K562 (cell line): Measurements from ENCODE around the gene SNX25. TPM values are rescaled to one million over a fixed set of nuclear protein-coding genes. Genes with fewer than 3 reads are reported as not detected.

Experiments used
- ATAC-seq: fragments of 200-7000 bp; cut with Tn5 transposase; 3 replicates; pipeline ENCODE4 v1.9.1; 2020; ENCODE audit warnings: moderate library complexity
- BruUV-seq: library from RNA; stranded (reverse); fragments of 400-500 nt; replicated peaks from 2 replicates; lab custom pipeline; 2021; lab: Mats Ljungman, UMichigan
- CTCF ChIA-PET: fragments of 300-600 bp; formaldehyde crosslinking; extraction: SDS; loops from one replicate; lab custom pipeline; 2021; ENCODE audit warnings: low intra/inter-chr PET ratio; lab: Yijun Ruan, JAX
- POLR2A ChIA-PET: fragments of 300-600, 350-650 bp; sonication (Branson Sonifier 250); formaldehyde crosslinking; extraction: SDS; loops from one replicate; lab custom pipeline; 2021; ENCODE audit warnings: antibody characterized with exemption, inconsistent platforms; lab: Yijun Ruan, JAX
- DNase-seq, 4 experiments: peaks; one replicate each; pipeline versions ENCODE4 v3.0.0 to v3.0.0-alpha.2; 2011 to 2018; ENCODE audit warnings: low spot score in 3 of 4, mixed read lengths in 3 of 4; ENCODE audit errors: extremely low read depth in 1 of 4
- FAIRE-seq: peaks from 2 replicates; lab custom pipeline; 2011; peaks lifted over from hg19 to GRCh38; lab: Jason Lieb, UNC
- H2AFZ ChIP-seq: 2 replicates; pipeline ENCODE4 v1.6.0; 2011; ENCODE audit warnings: low read depth, low read length, control low read depth, inconsistent platforms
- H3K27ac ChIP-seq: fragments of 200-600 bp; 3 replicates; pipeline ENCODE4 v1.8.0; 2011; ENCODE audit warnings: low read depth, mild to moderate bottlenecking, control low read depth, inconsistent platforms, low read length, moderate library complexity, mixed read lengths; ENCODE audit errors: extremely low read depth
- H3K27me3 ChIP-seq, 2 experiments: fragments of 300-600 bp in 1 of 2; 2 replicates in 1 of 2; 3 replicates in 1 of 2; pipeline versions ENCODE4 v1.6.0 to v1.8.0; 2011; ENCODE audit warnings: inconsistent platforms in 2 of 2, low read length in 2 of 2, mild to moderate bottlenecking in 1 of 2, mixed read lengths in 1 of 2, moderate library complexity in 1 of 2; ENCODE audit not compliant: control insufficient read depth in 2 of 2, insufficient read depth in 2 of 2
- H3K36me3 ChIP-seq: fragments of 300-600 bp; 3 replicates; pipeline ENCODE4 v1.8.0; 2011; ENCODE audit warnings: mild to moderate bottlenecking, low read length, inconsistent platforms; ENCODE audit not compliant: control insufficient read depth, insufficient read depth
- H3K4me1 ChIP-seq, 2 experiments: fragments of 200-600 bp in 1 of 2; replicated peaks in 1 of 2; 2 replicates in 1 of 2; 3 replicates in 1 of 2; pipeline versions ENCODE4 v1.5.1 to v1.8.0; 2011; ENCODE audit warnings: inconsistent platforms in 2 of 2, low read length in 2 of 2, mild to moderate bottlenecking in 1 of 2, mixed read lengths in 1 of 2, moderate library complexity in 1 of 2; ENCODE audit not compliant: control insufficient read depth in 2 of 2, insufficient read depth in 2 of 2
- H3K4me2 ChIP-seq: 2 replicates; pipeline ENCODE4 v1.6.1; 2011; ENCODE audit warnings: low read length, control low read depth, inconsistent platforms, mixed read lengths; ENCODE audit not compliant: insufficient read depth
- H3K4me3 ChIP-seq: fragments of 200-600 bp; sonication (generic), shearing (Covaris generic); 2 replicates; pipeline ENCODE4 v1.5.1; 2016; ENCODE audit warnings: control low read depth, inconsistent platforms
- H3K79me2 ChIP-seq: fragments of 200-600 bp; 3 replicates; pipeline ENCODE4 v1.8.0; 2011; ENCODE audit warnings: low read length, inconsistent platforms; ENCODE audit not compliant: control insufficient read depth, insufficient read depth
- H3K9ac ChIP-seq, 2 experiments: 2 replicates each; pipeline versions ENCODE4 v1.6.0 to v1.6.1; 2011; ENCODE audit warnings: low read depth in 2 of 2, low read length in 2 of 2, control low read depth in 1 of 2, inconsistent platforms in 1 of 2, mild to moderate bottlenecking in 1 of 2, mixed read lengths in 1 of 2; ENCODE audit not compliant: insufficient read depth in 1 of 2
- H3K9me1 ChIP-seq: one replicate; pipeline ENCODE4 v1.6.0; 2011; ENCODE audit warnings: inconsistent platforms, mild to moderate bottlenecking, low read length, moderate library complexity; ENCODE audit not compliant: control insufficient read depth, insufficient read depth
- H3K9me3 ChIP-seq: replicated peaks from 2 replicates; pipeline ENCODE4 v1.5.1; 2011; ENCODE audit warnings: low read depth, low read length, inconsistent platforms; ENCODE audit not compliant: control insufficient read depth, insufficient read depth
- H4K20me1 ChIP-seq: replicated peaks from 2 replicates; pipeline ENCODE4 v1.6.1; 2011; ENCODE audit warnings: low read length, inconsistent platforms, mixed read lengths; ENCODE audit not compliant: control insufficient read depth, insufficient read depth
- ATF3 ChIP-seq, 2 experiments: fragments of 450-650 bp in 1 of 2; sonication (generic) in 1 of 2; formaldehyde crosslinking in 1 of 2; IDR thresholded peaks in 1 of 2; conservative IDR thresholded peaks in 1 of 2; 2 replicates each; pipeline versions ENCODE4 v1.6.1 to v1.8.1; 2016 to 2023; ENCODE audit warnings: mild to moderate bottlenecking in 2 of 2, moderate library complexity in 2 of 2, inconsistent platforms in 1 of 2, missing genetic modification reagents in 1 of 2
- HMGN3 ChIP-seq: IDR thresholded peaks from 2 replicates; pipeline ENCODE4 v1.6.1; 2011; ENCODE audit warnings: borderline replicate concordance, low read depth, mild to moderate bottlenecking, mixed read lengths, low read length; ENCODE audit not compliant: insufficient read length; ENCODE audit errors: extremely low read depth
- ILK ChIP-seq: fragments of 450-650 bp; IDR thresholded peaks from 2 replicates; pipeline ENCODE4 v1.6.1; 2016; ENCODE audit warnings: missing genetic modification characterization, low read depth, mild to moderate bottlenecking, missing compliant biosample characterization, moderate library complexity, borderline replicate concordance
- MEF2A ChIP-seq: IDR thresholded peaks from 2 replicates; pipeline ENCODE4 v1.6.1; 2011; ENCODE audit warnings: low read depth, mild to moderate bottlenecking, low read length, moderate library complexity; ENCODE audit not compliant: control insufficient read depth
- NR2C2 ChIP-seq, 2 experiments: fragments of 200-800 bp in 1 of 2; sonication (Bioruptor generic) in 1 of 2; sonication (generic) in 1 of 2; formaldehyde crosslinking in 1 of 2; IDR thresholded peaks; 2 replicates each; pipeline versions ENCODE4 v1.6.1 to v1.8.0; 2016 to 2022; ENCODE audit warnings: mild to moderate bottlenecking in 1 of 2, missing compliant biosample characterization in 1 of 2, missing genetic modification characterization in 1 of 2, missing genetic modification reagents in 1 of 2
- POU5F1 ChIP-seq: fragments of 150-350 bp; IDR thresholded peaks from 2 replicates; pipeline ENCODE4 v1.6.1; 2014; ENCODE audit warnings: borderline replicate concordance, low read length, low read depth, mild to moderate bottlenecking; ENCODE audit not compliant: partially characterized antibody
- ZNF197 ChIP-seq: fragments of 200-800 bp; sonication (Bioruptor generic); IDR thresholded peaks from 2 replicates; pipeline ENCODE4 v1.6.1; 2016; ENCODE audit warnings: low read depth, missing genetic modification characterization, missing compliant biosample characterization
- ZNF217 ChIP-seq: sonication (generic); formaldehyde crosslinking; IDR thresholded peaks from 2 replicates; pipeline ENCODE4 v1.8.0; 2022; ENCODE audit warnings: mild to moderate bottlenecking, missing genetic modification reagents
- ZNF695 ChIP-seq: fragments of 450-650 bp; formaldehyde crosslinking; IDR thresholded peaks from 2 replicates; pipeline ENCODE4 v1.4.0; 2020; ENCODE audit warnings: mild to moderate bottlenecking, moderate library complexity
- WGBS: fragments of 100-300 bp; shearing (Covaris generic); methylation state at CpG from one replicate; pipeline ENCODE4 v1.1.6; 2016; ENCODE audit warnings: low coverage, mixed read lengths; ENCODE audit not compliant: insufficient coverage; ENCODE audit errors: missing lambda C conversion rate; 5-methylcytosine and 5-hydroxymethylcytosine counted together
- in situ Hi-C: fragments of 300-500 bp; cut with MboI; formaldehyde crosslinking; loops from 4 replicates; pipeline ENCODE4 v1.15.0; 2018; ENCODE audit warnings: inconsistent platforms, mixed read lengths
- intact Hi-C: fragments of 100-400 bp; cut with micrococcal nuclease; formaldehyde crosslinking; loops from 2 replicates; pipeline ENCODE4 v1.14.2; 2022
- polyA plus RNA-seq, 8 experiments: library from polyadenylated mRNA; depleted of rRNA in 4 of 8; stranded (reverse) in 5 of 8; unstranded in 3 of 8; fragments of >200 nt; fragmentation: Nextera tagmentation in 2 of 8; fragmentation: Illumina TruSeq in 1 of 8; extraction: Ambion mirVana in 2 of 8; extraction: Trizol in 1 of 8; gene quantifications; 2 replicates each; pipeline versions ENCODE4 v1.2.1 to v1.2.3, GENCODE V29; 2011 to 2014; ENCODE audit warnings: inconsistent platforms in 1 of 8, missing spikeins in 1 of 8
- total RNA-seq, 7 experiments: library from RNA; depleted of rRNA in 6 of 7; stranded (reverse); fragments of >200 nt in 6 of 7; fragmentation: Illumina TruSeq in 2 of 7; extraction: Trizol in 2 of 7; gene quantifications; 2 replicates each; pipeline versions ENCODE4 v1.2.1 to v1.2.3, GENCODE V29; 2011 to 2021; ENCODE audit warnings: low replicate concordance in 1 of 7
- TF ChIP-seq, protein P1 (sequence below): fragments of 200-800 bp; sonication (Bioruptor generic); IDR thresholded peaks from 2 replicates; pipeline ENCODE4 v1.6.1; 2017; ENCODE audit warnings: missing genetic modification characterization, missing compliant biosample characterization
- TF ChIP-seq, protein P2 (sequence below): fragments of 250-450 bp; sonication (Bioruptor Pico); IDR thresholded peaks from 2 replicates; pipeline ENCODE4 v1.4.0; 2020; ENCODE audit warnings: mild to moderate bottlenecking, moderate library complexity
- TF ChIP-seq, protein P3 (sequence below): fragments of 250-450 bp; sonication (Bioruptor Pico); IDR thresholded peaks from 2 replicates; pipeline ENCODE4 v1.4.0; 2020

The SNX25 gene
- total and polyA plus RNA-seq, 9 of the 15 experiments (the other 6 are each of a cell fraction or from before 2014, with no cell fraction given) = 2.5 to 23.4 (median 13.3) TPM

DNA sequence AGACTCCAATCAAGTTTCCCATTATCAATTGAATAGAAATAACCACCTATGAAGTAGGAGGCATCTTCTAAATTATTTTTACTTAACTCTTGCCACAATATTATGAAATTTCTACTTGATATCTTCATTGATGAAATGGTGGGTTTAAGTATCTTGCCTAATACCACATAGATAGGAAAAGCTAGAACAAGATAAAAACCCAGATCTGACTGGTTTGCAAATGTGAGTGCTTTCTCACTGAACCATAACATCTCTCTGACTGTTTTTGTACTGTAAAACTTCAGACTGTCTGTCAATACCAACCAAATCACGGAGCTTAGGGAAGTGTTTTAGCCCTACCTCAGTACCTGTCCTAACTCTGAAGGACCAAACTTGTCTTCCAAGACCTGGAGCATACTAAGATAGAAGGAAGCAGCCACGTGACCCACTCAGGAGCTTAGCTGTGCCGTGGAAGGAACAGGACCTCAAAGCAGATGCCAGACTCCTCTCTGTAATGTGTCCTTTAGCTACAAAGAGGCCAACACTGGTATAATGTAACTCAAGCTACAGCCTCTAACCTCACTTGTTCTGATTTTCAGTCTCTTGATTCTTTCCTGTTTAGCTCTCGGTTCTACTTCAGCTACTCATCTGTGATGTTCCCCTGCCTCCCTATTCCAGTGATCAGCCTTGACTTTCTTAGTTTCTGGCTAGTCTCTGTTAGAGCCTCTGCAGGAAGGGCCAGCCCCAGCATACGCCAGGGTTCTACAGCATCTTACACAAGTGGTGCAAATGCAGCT lies 101.9 kb downstream of the SNX25 start:
- CTCF ChIA-PET = no interaction called here
- ATAC-seq = no peak
- H3K9me1 ChIP-seq = no peaks in the 10 kb centered on the region
- no peak overlapping the region for H3K4me2 ChIP-seq
- H3K4me1 ChIP-seq = peaks cover 0 to 3% of the 10 kb centered on the region in 2 experiments; a peak in 2 of 5 replicates
- intact Hi-C loops (no loop called here), in situ Hi-C loops (no loop called here)
- no peak overlapping the region for H2AFZ ChIP-seq
- DNase-seq = no peak
- H3K27me3 ChIP-seq = no peaks in the 10 kb centered on the region
- H3K79me2 ChIP-seq = no peaks in the 10 kb centered on the region
- no TSS peak for BruUV-seq
- FAIRE-seq = no peak
- POLR2A ChIA-PET = no interaction called here
- peaks cover 26% of the 10 kb centered on the region for H3K36me3 ChIP-seq
- WGBS = 83% methylated on average over 5 of the region's 5 CpGs
- H3K9ac ChIP-seq = no peak overlapping the region
- H3K9me3 ChIP-seq = no peaks in the 10 kb centered on the region
- H3K27ac ChIP-seq = no peak overlapping the region
- H3K4me3 ChIP-seq = no peak overlapping the region
- H4K20me1 ChIP-seq = no peaks in the 10 kb centered on the region
- no peak for TF ChIP-seq ATF3 (IDR thresholded peaks at IDR 0.05)
- no peak for TF ChIP-seq ATF3 (CRISPR knock-in tag; conservative IDR thresholded peaks at IDR 0.05)
- TF ChIP-seq, protein P1, sequence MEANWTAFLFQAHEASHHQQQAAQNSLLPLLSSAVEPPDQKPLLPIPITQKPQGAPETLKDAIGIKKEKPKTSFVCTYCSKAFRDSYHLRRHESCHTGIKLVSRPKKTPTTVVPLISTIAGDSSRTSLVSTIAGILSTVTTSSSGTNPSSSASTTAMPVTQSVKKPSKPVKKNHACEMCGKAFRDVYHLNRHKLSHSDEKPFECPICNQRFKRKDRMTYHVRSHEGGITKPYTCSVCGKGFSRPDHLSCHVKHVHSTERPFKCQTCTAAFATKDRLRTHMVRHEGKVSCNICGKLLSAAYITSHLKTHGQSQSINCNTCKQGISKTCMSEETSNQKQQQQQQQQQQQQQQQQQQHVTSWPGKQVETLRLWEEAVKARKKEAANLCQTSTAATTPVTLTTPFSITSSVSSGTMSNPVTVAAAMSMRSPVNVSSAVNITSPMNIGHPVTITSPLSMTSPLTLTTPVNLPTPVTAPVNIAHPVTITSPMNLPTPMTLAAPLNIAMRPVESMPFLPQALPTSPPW (CRISPR knock-in tag) = no peak
- TF ChIP-seq POU5F1 = no peak
- TF ChIP-seq ZNF197 (CRISPR knock-in tag) = no peak
- no peak for TF ChIP-seq ZNF695
- TF ChIP-seq, protein P2, sequence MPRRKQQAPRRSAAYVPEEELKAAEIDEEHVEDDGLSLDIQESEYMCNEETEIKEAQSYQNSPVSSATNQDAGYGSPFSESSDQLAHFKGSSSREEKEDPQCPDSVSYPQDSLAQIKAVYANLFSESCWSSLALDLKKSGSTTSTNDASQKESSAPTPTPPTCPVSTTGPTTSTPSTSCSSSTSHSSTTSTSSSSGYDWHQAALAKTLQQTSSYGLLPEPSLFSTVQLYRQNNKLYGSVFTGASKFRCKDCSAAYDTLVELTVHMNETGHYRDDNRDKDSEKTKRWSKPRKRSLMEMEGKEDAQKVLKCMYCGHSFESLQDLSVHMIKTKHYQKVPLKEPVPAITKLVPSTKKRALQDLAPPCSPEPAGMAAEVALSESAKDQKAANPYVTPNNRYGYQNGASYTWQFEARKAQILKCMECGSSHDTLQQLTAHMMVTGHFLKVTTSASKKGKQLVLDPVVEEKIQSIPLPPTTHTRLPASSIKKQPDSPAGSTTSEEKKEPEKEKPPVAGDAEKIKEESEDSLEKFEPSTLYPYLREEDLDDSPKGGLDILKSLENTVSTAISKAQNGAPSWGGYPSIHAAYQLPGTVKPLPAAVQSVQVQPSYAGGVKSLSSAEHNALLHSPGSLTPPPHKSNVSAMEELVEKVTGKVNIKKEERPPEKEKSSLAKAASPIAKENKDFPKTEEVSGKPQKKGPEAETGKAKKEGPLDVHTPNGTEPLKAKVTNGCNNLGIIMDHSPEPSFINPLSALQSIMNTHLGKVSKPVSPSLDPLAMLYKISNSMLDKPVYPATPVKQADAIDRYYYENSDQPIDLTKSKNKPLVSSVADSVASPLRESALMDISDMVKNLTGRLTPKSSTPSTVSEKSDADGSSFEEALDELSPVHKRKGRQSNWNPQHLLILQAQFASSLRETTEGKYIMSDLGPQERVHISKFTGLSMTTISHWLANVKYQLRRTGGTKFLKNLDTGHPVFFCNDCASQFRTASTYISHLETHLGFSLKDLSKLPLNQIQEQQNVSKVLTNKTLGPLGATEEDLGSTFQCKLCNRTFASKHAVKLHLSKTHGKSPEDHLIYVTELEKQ (CRISPR knock-in tag) = no peak
- TF ChIP-seq ZNF217 = no peak
- TF ChIP-seq, protein P3, sequence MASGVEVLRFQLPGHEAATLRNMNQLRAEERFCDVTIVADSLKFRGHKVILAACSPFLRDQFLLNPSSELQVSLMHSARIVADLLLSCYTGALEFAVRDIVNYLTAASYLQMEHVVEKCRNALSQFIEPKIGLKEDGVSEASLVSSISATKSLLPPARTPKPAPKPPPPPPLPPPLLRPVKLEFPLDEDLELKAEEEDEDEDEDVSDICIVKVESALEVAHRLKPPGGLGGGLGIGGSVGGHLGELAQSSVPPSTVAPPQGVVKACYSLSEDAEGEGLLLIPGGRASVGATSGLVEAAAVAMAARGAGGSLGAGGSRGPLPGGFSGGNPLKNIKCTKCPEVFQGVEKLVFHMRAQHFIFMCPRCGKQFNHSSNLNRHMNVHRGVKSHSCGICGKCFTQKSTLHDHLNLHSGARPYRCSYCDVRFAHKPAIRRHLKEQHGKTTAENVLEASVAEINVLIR = no peak
- TF ChIP-seq ILK (tag) = no peak
- no peak for TF ChIP-seq NR2C2 (CRISPR knock-in tag; IDR thresholded peaks at IDR 0.05)
- no peak for TF ChIP-seq NR2C2 (tag; IDR thresholded peaks at IDR 0.05)
- no peak for TF ChIP-seq HMGN3
- TF ChIP-seq MEF2A = no peak
